Lower lobe of right lung (tissue), 2 donors: Measurements from ENCODE around the gene CEP112. TPM values are rescaled to one million over a fixed set of nuclear protein-coding genes. Genes with fewer than 3 reads are reported as not detected.
"Not testable (repeated sequence)": the region's sequence is repeated elsewhere in the genome, so short reads cannot be mapped to it uniquely, and the experiment has no call there.

Source experiments
- ATAC-seq, 2 donors: fragments of 200-7000 bp; cut with Tn5 transposase; one replicate each; pipeline ENCODE4 v1.9.1; 2020 to 2022; ENCODE audit warnings: mild to moderate bottlenecking in 2 of 2, moderate library complexity in 2 of 2
- DNase-seq: peaks from one replicate; pipeline ENCODE4 v3.0.0-alpha.2; 2020
- H3K27ac ChIP-seq: fragments of 200-600 bp; one replicate; pipeline ENCODE4 v1.8.0; 2022
- H3K27me3 ChIP-seq: fragments of 200-600 bp; one replicate; pipeline ENCODE4 v1.8.0; 2022; ENCODE audit warnings: low read depth
- H3K36me3 ChIP-seq: fragments of 200-600 bp; one replicate; pipeline ENCODE4 v1.8.0; 2022; ENCODE audit warnings: mild to moderate bottlenecking
- H3K4me1 ChIP-seq: fragments of 200-600 bp; one replicate; pipeline ENCODE4 v1.8.0; 2022
- H3K4me3 ChIP-seq: fragments of 200-600 bp; one replicate; pipeline ENCODE4 v1.8.0; 2022; ENCODE audit warnings: mild to moderate bottlenecking
- H3K9me3 ChIP-seq: fragments of 200-600 bp; one replicate; pipeline ENCODE4 v1.8.0; 2022
- CTCF ChIP-seq: fragments of 200-600 bp; IDR thresholded peaks from one replicate; pipeline ENCODE4 v1.8.0; 2022; ENCODE audit warnings: antibody characterized with exemption, mild to moderate bottlenecking
- intact Hi-C: fragments of 100-400 bp; cut with DNase I; formaldehyde crosslinking; loops from one replicate; pipeline ENCODE4 v1.11.0; 2022
- total RNA-seq: library from RNA; stranded (reverse); fragmentation: NEBNext Ultra II Directional; extraction: Animal tissue kit (Norgen Biotek cat#: 25700); gene quantifications from one replicate; pipeline ENCODE4 v1.2.1, GENCODE V29; 2021
- donor health status: DM: no; HTN: yes; CAD: no; lungs with severe emphysema.

CEP112 gene
- total RNA-seq, 1 donor from 2014 or later = 30.1 TPM

- ATAC-seq (no peak), DNase-seq (no peak)
- Histone ChIP-seq H3K27ac (no peak overlapping the region), H3K27me3 (no peaks in the 10 kb centered on the region), H3K9me3 (no peaks in the 10 kb centered on the region), H3K4me1 (peaks cover 4% of the 10 kb centered on the region), H3K4me3 (no peak overlapping the region), H3K36me3 (no peaks in the 10 kb centered on the region)
- no peak for TF ChIP-seq CTCF
- intact Hi-C loops = no loop called here
Observed at GRCh38 chr17:66171172-66171571, 20.8 kb downstream of the CEP112 start.

GRCh38 chr17:66169839-66170238 lies 22.1 kb downstream of the CEP112 start:
- no peak for TF ChIP-seq CTCF
- no peaks in the 10 kb centered on the region for H3K36me3 ChIP-seq
- no peak overlapping the region for H3K4me3 ChIP-seq
- H3K4me1 ChIP-seq = no peaks in the 10 kb centered on the region
- H3K27me3 ChIP-seq = no peaks in the 10 kb centered on the region
- no peak overlapping the region for H3K27ac ChIP-seq
- no peaks in the 10 kb centered on the region for H3K9me3 ChIP-seq
- intact Hi-C loops = no loop called here
- DNase-seq = no peak
- ATAC-seq = no peak

- no peak for ATAC-seq
- Histone ChIP-seq H3K27me3 (no peaks in the 10 kb centered on the region), H3K36me3 (no peaks in the 10 kb centered on the region), H3K4me3 (no peak overlapping the region), H3K4me1 (no peaks in the 10 kb centered on the region), H3K9me3 (no peaks in the 10 kb centered on the region), H3K27ac (no peak overlapping the region)
- no peak for DNase-seq
- intact Hi-C loops = no loop called here
- TF ChIP-seq CTCF = no peak
Observed at GRCh38 chr17:66167189-66167815, 24.6 kb downstream of the CEP112 start.

GRCh38 chr17:66165537-66166123 lies 26.3 kb downstream of the CEP112 start:
- DNase-seq = no peak
- Histone ChIP-seq H3K27ac (no peak overlapping the region), H3K4me3 (no peak overlapping the region), H3K4me1 (no peaks in the 10 kb centered on the region), H3K9me3 (no peaks in the 10 kb centered on the region), H3K27me3 (no peaks in the 10 kb centered on the region), H3K36me3 (no peaks in the 10 kb centered on the region)
- peak in 1 of 2 donors; percentile 54 for ATAC-seq
- peak; percentile 66 for TF ChIP-seq CTCF
- intact Hi-C loops = no loop called here

- H3K36me3 ChIP-seq, intact Hi-C loops, H3K27ac ChIP-seq, ATAC-seq, DNase-seq, H3K4me3 ChIP-seq, H3K4me1 ChIP-seq, H3K27me3 ChIP-seq, H3K9me3 ChIP-seq: not testable (repeated sequence)
Observed at GRCh38 chr17:66155055-66155454, 36.9 kb downstream of the CEP112 start.

GRCh38 chr17:66152756-66153155 lies 39.2 kb downstream of the CEP112 start:
- no peak overlapping the region for H3K4me3 ChIP-seq
- no peaks in the 10 kb centered on the region for H3K27me3 ChIP-seq
- no peak overlapping the region for H3K27ac ChIP-seq
- TF ChIP-seq CTCF = no peak
- ATAC-seq (no peak), DNase-seq (no peak)
- intact Hi-C loops = no loop called here
- H3K4me1 ChIP-seq = no peaks in the 10 kb centered on the region
- no peaks in the 10 kb centered on the region for H3K36me3 ChIP-seq
- no peaks in the 10 kb centered on the region for H3K9me3 ChIP-seq
